Right ventricle myocardium inferior (tissue), 1 donor: ENCODE data around the gene FAM234A. TPM values are rescaled to one million over a fixed set of nuclear protein-coding genes. Genes with fewer than 3 reads are reported as not detected.
A peak's percentile ranks its signal among the peaks of the same experiment; 100 is the strongest.
"Not testable (repeated sequence)": the region's sequence is repeated elsewhere in the genome, so short reads cannot be mapped to it uniquely, and the experiment has no call there.

ENCODE experiments used
- ATAC-seq: fragments of 200-7000 bp; cut with Tn5 transposase; one replicate; pipeline ENCODE4 v1.9.1; 2020; ENCODE audit warnings: mild to moderate bottlenecking, moderate library complexity
- DNase-seq: peaks from one replicate; pipeline ENCODE4 v3.0.0; 2021; ENCODE audit errors: missing footprints
- intact Hi-C: fragments of 100-400 bp; cut with DNase I; formaldehyde crosslinking; loops from one replicate; pipeline ENCODE4 v1.11.0; 2022
- total RNA-seq: library from RNA; stranded (reverse); fragmentation: NEBNext Ultra II Directional; extraction: Animal tissue kit (Norgen Biotek cat#: 25700); gene quantifications from one replicate; pipeline ENCODE4 v1.2.1, GENCODE V29; 2021
- donor health status: DM: no; HTN: yes; CAD: no; lungs with severe emphysema.

The FAM234A gene
- total RNA-seq, 1 donor from 2014 or later, result 144 TPM

DNA sequence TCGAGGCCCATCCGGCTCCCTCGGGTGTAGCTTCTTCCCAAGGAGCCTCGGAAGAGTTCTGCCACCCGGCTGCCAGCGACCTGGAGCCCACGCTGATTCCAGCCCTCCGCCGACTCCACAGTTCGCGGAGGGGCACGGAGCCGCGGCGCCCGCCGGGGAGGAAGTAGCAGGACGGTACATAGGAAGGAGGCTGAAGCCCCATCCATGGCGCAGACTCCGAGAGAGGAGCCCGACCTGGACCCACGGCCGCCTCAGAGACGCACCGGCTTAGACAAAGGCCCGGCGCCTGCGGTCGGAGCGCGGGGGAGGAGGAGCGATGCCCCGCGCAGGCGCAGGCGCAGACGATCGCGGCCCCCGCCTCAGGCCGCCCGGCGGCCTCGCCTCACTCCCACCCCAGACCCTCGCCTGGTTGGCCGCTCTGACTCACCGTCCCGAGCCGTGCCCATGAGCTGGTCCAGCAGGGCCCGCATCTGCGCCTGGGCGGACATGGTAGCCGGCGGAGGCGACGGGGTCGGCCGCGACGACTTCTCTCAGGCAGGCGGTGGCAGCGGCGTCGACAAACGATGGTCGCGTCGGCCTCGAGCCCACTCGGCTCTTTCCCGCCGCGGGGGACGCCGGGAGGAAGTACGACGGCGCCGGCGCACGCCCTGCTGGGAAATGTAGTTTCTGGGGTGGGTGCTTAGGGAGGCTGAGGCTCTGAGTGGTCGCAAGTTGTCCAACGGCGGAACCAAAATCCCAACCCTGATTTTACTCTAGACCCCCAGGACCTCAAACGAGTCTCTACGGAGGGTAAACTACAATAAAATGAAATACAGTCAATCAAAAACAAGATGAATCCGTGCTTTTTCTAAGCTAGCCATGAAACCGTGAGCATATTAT, 5.5 kb upstream of the FAM234A start, which contains the start of gene LUC7L:
Gene LUC7L, minus strand, starts transcription at position 598 of the 879 bp plus-strand sequence. Its CDS starts 110 bp downstream, at position 488.
- ATAC-seq (peak; percentile 97), DNase-seq (peak; percentile 95)
- intact Hi-C loops, result loop anchor here (5.0 kb wide), 1 partner anchor 123 kb away; the partner anchor contains the start of gene AXIN1

DNA sequence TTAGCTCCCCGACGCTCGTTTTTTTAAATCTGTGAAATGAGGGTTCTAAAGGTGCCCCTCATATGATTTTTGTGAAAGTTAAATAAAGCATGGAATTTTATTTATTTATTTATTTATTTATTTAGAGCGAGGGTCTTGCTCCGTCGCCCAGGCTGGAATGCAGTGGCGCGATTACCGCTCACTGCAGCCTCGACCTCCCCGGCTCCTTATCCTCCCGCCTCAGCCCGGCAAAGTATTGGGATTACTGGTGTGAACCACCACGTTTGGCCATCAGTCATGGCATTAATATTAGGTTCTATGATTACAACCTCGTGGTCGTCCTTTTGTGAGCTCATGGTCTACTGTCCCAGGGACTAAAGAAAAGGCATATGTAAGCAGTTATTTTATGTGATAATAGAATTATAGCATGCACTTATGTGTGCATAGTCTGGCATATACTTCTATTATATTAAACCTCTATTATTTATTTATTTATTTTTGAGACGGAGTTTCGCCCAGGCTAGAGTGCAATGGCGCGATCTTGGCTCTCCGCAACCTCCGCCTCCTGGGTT, 4.8 kb upstream of the FAM234A start:
- no peak for DNase-seq
- ATAC-seq, result no peak
- intact Hi-C loops, result loop anchor here (5.0 kb wide), 1 partner anchor 122 kb away; the partner anchor contains the start of gene AXIN1

GRCh38 chr16:230351-230750, 4.3 kb upstream of the FAM234A start:
- intact Hi-C loops, ATAC-seq, DNase-seq: not testable (repeated sequence)

- DNase-seq, result no peak
- ATAC-seq, result no peak
- intact Hi-C loops, result no loop called here
Measured at GRCh38 chr16:230949-231348, 3.7 kb upstream of the FAM234A start.

GRCh38 chr16:239948-240277, 5.3 kb downstream of the FAM234A start:
- ATAC-seq (no peak), DNase-seq (no peak)
- intact Hi-C loops, result no loop called here

- no peak for DNase-seq
- no peak for ATAC-seq
- intact Hi-C loops, result no loop called here
Measured at GRCh38 chr16:240559-240958, 5.9 kb downstream of the FAM234A start.

DNA sequence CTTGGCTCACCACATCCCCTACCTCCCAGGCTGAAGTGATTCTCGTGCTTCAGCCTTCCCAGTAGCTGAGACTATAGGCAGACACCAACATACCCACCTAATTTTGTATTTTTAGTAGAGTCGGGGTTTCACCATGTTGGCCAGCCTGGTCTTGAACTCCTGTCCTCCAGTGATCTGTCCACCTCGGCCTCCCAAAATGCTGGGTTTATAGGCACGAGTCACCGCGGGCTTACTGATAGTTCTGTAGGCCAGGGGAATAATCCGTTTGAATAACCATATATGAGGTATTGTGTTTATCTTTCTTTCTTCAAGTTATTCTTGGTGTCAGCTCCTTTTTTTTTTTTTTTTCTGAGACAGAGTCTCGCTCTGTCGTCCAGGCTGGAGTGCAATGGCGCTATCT, 7.7 kb downstream of the FAM234A start:
- ATAC-seq (no peak), DNase-seq (no peak)
- intact Hi-C loops, result no loop called here

GRCh38 chr16:243348-243747, 8.7 kb downstream of the FAM234A start:
- ATAC-seq (no peak), DNase-seq (no peak)
- intact Hi-C loops, result no loop called here

GRCh38 chr16:245105-245504, 10.5 kb downstream of the FAM234A start:
- intact Hi-C loops, result no loop called here
- no peak for DNase-seq
- no peak for ATAC-seq

DNA sequence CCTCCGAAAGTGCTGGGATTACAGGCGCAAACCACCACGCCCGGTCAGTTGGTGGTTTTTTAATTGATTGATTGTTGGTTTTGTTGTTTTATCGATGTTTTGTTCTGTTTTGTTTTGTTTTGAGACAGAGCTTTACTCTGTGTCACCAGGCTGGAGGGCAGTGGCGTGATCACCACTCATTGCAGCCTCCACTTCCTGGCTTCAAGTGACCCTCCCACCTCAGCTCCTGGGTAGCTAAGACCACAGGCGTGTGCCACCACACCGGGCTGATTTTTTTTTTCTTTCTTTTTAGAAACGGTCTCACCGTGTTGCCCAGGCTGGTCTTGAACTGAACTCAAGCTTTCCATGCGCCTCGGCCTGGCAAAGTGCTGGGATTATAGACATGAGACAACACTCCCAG, 12.4 kb downstream of the FAM234A start:
- DNase-seq, result no peak
- intact Hi-C loops, result no loop called here

GRCh38 chr16:249431-249830, 14.8 kb downstream of the FAM234A start:
- ATAC-seq (no peak), DNase-seq (no peak)
- intact Hi-C loops, result no loop called here

More for the DNA sequence above, 12.4 kb downstream of the FAM234A start:
- ATAC-seq, result no peak

DNA sequence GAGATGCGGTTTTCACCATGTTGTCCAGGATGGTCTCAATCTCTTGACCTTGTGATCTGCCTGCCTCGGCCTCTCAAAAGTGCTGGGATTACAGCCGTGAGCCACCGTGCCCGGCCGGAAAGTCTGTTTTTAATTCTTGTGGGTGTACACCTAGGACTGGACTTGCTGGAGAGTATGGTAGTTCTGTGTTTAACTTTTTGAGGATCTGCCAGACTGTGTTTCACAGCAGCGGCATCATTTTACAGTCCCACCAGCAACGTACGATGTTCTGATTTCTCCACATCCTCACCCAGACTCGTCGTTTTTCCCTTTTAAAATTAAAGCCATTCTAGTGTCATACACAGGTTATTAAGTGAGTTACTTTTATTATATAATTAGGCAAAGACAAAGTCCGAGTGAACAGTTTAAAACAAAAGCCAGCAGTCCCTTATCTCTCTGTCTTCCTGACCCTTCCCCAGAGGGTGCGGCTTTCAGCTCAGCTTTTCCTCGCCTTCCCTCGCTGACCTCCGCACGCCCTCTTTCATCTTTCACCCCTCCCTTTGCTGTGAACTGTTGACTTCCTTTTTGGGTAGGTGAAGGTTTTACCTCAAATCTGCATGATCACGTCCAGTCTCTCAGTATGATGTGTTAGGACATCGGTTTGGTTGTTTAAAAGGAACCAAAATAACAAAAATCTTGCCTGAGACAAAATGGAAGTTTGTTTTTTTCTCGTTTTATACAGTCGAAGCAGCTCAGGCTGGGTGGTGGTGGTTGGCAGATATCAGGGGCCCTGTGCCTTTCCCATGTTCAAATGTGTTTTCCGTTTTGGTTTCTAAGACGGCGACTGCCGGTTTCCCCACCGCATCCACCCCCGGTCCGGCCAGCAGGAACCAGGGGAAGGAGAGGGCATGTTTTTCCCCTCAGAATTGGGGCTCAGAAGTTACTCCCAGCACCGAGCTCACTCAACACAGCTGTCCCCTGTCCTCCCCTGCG, 18.0 kb downstream of the FAM234A start:
- intact Hi-C loops, result no loop called here
- ATAC-seq (peak; percentile 44), DNase-seq (no peak)

DNA sequence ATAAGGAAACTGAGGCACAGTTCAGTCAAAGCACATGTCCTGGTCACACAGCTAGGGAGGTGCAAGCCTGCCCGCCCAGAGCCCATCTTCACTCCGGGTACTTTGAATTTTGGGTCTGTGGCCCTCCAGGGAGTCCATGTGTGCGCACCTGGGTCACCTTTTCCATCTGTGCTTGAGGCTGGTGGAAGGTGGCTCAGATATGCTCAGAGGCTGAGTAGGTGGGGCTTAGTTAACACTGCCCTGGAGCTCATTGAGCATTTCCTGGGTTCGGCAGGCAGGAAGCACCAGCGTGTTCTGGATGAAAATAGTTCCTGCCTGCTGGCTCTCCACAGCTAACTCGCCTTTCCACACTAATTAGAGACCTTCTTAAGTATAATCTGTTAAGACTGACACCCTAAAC, 19.2 kb downstream of the FAM234A start:
- ATAC-seq, result no peak
- intact Hi-C loops, result no loop called here
- no peak for DNase-seq

- intact Hi-C loops, result no loop called here
- DNase-seq (no peak), ATAC-seq (no peak)
Measured at GRCh38 chr16:254461-254860, 19.8 kb downstream of the FAM234A start.

GRCh38 chr16:255183-255582, 20.6 kb downstream of the FAM234A start:
- intact Hi-C loops, result no loop called here
- ATAC-seq, result no peak
- no peak for DNase-seq

DNA sequence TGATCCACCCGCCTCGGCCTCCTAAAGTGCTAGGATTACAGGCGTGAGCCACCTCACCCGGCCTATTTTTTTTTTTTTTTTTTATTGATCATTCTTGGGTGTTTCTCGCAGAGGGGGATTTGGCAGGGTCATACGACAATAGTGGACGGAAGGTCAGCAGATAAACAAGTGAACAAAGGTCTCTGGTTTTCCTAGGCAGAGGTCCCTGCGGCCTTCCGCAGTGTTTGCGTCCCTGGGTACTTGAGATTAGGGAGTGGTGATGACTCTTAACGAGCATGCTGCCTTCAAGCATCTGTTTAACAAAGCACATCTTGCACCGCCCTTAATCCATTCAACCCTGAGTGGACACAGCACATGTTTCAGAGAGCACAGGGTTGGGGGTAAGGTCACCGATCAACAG, 23.5 kb downstream of the FAM234A start:
- DNase-seq, intact Hi-C loops: not testable (repeated sequence)

GRCh38 chr16:259226-259625, 24.6 kb downstream of the FAM234A start:
- intact Hi-C loops, result no loop called here
- ATAC-seq, result no peak
- no peak for DNase-seq

More for the DNA sequence above, 23.5 kb downstream of the FAM234A start:
- not testable (repeated sequence) for ATAC-seq

DNA sequence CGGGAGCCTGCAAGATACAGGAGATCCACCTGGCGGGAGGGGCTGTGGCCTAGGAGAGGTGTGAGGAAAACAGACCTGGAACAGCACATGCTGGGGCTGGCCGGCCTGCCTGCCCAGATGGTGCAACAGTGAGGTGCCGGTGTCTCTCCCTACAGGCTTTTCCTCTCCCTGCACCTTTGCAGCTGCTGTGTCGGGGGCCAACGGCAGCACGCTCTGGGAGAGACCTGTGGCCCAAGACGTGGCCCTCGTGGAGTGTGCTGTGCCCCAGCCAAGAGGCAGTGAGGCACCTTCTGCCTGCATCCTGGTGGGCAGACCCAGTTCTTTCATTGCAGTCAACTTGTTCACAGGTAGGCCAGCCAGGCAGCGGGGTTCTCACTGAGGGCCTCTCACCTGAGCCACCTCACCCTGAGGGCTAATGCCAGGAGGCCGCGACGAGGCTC, 25.2 kb downstream of the FAM234A start:
- ATAC-seq (no peak), DNase-seq (no peak)
- intact Hi-C loops, result no loop called here

DNA sequence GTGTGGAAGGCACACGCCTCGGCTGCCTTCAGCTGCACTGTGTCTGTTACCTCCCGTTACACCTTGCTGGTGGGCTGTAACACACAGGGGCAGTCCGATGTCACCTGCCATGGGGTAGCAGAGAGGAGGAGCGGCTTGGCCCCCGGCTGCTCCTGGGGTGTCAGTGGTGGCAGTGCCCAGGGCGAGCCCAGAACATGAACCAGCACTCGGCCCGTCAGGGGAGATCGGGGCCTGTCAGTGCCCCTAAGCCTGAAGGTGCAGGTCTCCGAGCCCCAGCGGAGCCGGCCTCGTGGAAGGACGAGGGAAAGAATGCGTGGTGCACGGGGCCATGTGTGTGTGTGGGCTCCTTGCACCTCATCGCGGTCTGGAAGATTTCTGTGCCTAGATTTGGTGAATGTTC, 25.7 kb downstream of the FAM234A start:
- DNase-seq (no peak), ATAC-seq (no peak)
- intact Hi-C loops, result no loop called here
